NCI-H128 (cell line): ENCODE measurements around the gene MCAT.

ENCODE experiments used
- DNase-seq: peaks from one replicate; lab custom pipeline; 2025; ENCODE audit not compliant: unreplicated experiment; lab: John Stamatoyannopoulos, UW

The MCAT gene

GRCh38 chr22:43173976-43174720, 30.9 kb upstream of the MCAT start:
- no peak for DNase-seq

DNA sequence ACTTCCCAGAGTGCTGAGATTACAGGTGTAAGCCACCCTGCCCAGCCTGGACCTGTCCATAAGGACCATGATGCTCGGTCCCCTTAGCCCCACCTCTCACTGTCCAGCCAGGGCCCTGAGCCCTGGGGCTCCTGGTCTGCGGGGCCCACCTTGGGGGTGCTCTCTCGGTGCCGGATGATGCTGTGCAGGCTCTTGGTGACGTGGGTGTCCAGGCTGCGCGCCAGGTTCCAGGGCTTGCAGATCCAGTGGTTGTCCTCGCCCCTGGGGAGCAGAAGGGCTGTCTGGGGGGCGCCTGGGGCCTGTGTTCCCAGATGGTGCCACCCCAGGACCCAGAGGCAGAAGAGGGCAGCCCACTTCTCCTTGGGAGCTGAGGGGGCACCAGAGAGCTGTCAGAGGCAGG, 30.4 kb upstream of the MCAT start:
- DNase-seq, result no peak

DNA sequence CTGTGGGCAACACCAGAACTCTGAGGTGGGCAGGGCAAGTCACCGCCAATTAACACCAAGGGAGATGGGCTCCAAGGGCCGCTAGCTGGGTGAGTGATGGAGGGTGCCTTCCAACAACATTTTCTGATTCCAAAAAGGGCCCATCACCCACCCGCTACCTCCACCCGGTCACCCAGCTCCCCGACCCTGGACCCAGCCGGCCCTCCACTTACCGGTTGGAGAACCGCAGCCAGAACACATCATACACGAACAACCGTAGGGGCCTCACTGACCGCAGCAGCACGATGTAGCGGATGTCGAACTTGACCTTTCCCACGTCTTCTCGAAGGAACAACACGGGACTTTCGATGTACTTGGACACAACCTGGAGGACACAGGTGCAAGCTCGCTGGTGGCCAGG, 29.0 kb upstream of the MCAT start:
- no peak for DNase-seq

DNA sequence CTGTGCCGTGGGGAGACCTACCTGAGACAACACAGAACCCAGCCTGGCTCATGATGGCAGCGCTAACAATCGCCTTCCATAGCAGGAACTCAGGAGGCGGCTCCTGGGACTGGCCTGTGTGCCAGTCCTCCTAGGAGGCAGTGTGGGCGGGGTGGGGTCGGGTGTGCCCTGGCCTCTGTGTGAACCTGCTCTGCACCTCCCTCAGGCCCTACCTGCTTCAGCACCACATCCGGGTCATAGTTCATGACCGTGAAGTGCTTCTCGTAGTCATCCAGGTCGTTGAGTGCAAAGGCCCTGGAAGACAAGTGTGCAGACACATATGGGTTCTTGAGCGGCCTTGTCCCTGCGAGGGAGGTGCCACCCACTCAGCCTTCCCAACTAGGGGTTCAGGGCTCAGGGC, 28.4 kb upstream of the MCAT start:
- DNase-seq, result no peak

GRCh38 chr22:43171019-43171491, 27.9 kb upstream of the MCAT start:
- DNase-seq, result no peak

DNA sequence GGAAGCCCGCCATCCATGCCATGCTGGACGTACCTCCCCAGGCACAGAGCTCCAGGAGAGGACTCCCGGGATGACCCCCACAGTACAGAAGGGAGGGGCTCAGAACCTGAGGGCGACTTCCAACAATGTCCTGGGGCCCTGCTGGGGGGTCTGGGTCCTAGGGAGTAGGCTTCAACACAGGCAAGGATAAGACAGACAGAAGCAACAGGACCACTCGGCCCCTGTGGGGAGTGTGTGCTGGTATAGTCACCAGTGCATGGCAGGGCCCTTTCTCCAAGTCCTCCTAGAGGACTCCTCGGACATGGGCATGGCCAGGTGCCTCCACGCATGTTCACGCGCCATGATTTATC, 26.9 kb upstream of the MCAT start:
- no peak for DNase-seq

GRCh38 chr22:43169310-43170130, 26.3 kb upstream of the MCAT start:
- no peak for DNase-seq

GRCh38 chr22:43168471-43169309, 25.5 kb upstream of the MCAT start:
- no peak for DNase-seq

- DNase-seq, result no peak
These were observed 23.9 kb upstream of the MCAT start for GRCh38 chr22:43167001-43167589.

DNA sequence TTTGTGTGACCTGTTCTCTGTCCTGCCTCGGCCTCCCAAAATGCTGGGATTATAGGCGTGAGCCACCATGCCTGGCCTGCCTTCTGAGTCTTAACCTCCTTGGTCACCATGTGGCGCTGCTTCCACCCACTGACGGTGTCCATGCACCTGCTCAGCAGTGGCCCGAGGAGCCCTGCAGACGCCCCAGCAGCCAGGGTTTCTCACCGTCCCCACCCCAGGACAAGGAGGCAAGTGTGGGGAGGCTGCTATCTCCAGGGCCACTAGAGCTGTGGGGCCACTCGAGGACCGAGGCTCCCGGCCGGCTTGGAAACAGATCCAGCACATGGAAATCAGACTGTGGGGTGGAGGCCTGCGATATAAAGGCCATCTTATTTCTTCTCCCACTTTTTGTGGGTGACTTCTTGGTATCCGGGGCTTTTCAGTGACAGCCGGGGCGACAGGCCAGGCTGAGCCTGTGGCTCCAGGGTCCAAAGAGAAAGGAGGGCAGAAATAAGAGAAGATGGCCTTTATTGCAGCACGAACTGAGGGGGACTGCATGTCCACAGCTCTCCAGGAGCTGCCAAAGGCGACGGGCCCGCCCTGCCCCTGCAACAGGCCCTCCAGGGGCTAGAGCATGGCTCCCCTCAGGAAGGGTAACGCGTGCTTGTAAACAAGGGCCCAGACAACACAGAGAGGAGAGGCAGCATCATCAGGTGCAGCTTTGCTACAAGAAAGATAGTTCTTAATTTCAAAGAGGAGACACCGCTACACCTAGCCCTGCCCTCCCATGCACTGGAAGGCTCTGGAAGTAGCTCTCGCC, 23.1 kb upstream of the MCAT start:
- DNase-seq, result no peak

DNA sequence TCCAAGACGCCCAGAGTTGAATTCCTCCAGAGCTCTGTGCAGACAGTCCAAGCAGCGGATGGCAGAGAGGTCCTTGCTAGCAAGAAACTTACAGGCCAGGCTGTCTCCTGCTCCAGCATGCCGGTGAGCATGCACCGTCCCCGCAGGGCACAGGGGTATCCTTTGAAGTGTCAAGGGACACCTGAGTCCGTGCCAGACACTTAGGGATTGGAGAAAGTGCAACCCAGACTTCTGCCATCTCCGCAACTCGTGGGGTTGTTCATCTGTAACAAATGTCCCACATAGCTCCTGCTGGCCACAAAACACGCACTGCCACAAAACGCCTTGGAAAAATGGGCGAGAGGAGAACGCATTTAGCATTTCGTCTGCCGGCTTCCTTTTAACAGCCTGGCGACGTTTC, 21.4 kb upstream of the MCAT start:
- DNase-seq, result no peak

- DNase-seq, result no peak
These were observed 20.1 kb upstream of the MCAT start for GRCh38 chr22:43163241-43163795.

- DNase-seq, result no peak
These were observed 19.4 kb upstream of the MCAT start for GRCh38 chr22:43162412-43163150.

DNA sequence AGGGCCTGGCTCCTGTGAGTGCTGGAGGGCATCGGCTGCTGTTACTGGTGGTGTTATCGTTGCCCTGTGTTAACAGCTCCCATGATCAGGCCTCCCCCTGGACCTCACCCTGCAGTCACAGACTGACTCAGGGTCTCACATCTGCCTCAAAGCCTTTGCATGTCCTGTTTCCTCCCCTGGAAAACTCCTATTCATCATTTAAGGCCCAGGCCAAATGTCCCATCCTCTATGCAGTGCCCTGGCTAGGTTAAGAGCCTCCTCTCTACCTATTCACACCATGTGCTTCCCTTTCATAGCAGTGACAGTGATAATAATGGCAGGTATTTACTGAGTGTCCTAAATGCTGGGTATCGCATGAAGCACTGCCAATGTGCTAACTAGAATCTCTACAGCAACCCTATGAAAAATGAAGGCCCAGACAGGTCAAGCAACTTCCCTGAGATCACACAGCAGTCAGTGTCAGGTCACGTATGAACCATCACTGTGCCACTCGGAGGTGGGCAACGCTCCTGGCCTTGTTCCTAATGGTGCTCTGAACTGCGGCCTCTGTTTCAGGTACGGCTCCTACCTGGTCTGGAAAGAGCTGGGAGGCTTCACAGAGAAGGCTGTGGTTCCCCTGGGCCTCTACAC, 17.4 kb upstream of the MCAT start:
- no peak for DNase-seq

GRCh38 chr22:43159484-43160178, 16.4 kb upstream of the MCAT start:
- DNase-seq, result no peak

DNA sequence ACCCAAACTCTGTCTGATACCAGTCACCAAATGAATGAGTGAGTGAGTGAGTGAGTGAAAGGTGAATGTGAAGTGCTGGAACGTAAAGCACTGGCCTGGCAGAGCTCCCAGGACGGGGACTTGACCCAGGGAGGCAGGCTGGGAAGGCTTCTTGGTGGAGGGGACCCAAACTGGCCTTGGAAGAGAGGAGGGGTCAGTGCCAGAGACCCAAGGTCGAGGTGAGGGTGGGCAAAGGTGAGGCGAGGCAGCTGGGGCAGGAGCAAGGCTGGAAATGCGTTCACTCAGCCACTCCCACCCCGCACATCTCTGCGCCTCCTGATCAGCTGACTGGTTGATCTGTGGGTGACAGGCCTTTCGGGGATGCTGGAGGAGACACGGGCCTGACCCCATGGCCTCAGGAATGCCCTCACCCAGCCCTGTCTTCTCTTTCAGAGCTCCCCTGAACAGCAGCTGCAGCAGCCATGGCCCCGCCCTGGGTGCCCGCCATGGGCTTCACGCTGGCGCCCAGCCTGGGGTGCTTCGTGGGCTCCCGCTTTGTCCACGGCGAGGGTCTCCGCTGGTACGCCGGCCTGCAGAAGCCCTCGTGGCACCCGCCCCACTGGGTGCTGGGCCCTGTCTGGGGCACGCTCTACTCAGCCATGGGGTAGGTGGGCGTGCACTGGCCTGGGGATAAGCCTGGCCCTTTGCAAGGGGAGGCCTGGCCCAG, 15.7 kb upstream of the MCAT start:
- no peak for DNase-seq

DNA sequence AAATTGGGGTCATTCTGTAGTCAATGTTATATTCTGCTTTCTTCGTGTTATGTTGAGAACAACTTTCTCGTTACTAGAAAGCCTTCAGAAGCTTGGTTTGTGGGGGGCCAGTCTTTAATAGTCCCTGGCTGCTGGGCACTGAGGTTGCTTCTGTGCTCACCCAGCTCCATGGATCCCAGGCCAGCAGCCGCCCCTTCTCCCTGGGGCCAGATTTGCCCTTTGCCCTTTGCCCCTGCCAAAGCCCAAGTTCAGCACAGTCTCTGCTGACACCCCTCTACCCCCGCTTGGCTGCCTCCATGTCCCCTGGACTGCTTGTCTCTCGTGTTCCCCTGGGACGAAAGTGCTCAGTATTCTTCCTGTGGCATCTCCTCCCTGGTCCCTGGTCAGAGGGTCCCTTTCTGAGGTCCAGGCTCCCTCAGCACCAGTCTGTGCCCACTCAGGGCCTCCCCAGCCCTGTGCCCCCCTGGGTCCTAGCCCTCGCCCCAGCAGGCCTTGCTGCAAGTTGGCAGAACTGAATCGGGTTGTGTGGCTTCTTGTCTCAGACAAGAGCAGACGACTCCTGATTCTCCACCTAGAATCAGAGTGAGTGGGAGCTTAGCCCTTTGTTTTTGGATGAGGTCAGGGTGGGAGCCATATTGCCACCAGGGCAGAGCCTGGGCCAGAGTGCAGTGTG, 14.8 kb upstream of the MCAT start:
- no peak for DNase-seq
